Pancreas (tissue), 10 donors: ENCODE results near the gene DDX50. TPM values are rescaled to one million over a fixed set of nuclear protein-coding genes. Genes with fewer than 3 reads are reported as not detected.

ENCODE experiments used
- ATAC-seq, 4 donors: fragments of 200-7000 bp; cut with Tn5 transposase; one replicate each; pipeline versions ENCODE4 v1.8.0 to v1.9.1; 2020; ENCODE audit warnings: mild to moderate bottlenecking in 4 of 4, moderate library complexity in 4 of 4
- DNase-seq, 6 donors: peaks; one replicate each; pipeline ENCODE4 v3.0.0-alpha.2; 2020
- FAIRE-seq: peaks from 2 replicates; lab custom pipeline; 2012; peaks lifted over from hg19 to GRCh38; lab: Jason Lieb, UNC
- H3K27ac ChIP-seq, 4 donors: fragments of 200-600 bp; sonication (generic); 1 replicate in 3 of 4; 2 replicates in 1 of 4; pipeline versions ENCODE4 v1.5.0 to v1.8.0; 2020
- H3K27me3 ChIP-seq, 4 donors: fragments of 200-600 bp; one replicate each; pipeline ENCODE4 v1.8.0; 2021
- H3K36me3 ChIP-seq, 3 donors: fragments of 200-600 bp; sonication (generic) in 1 of 3; one replicate each; pipeline versions ENCODE4 v1.5.0 to v1.8.0; 2020 to 2021
- H3K4me1 ChIP-seq, 3 donors: fragments of 200-600 bp; one replicate each; pipeline ENCODE4 v1.8.0; 2021
- H3K4me3 ChIP-seq, 4 donors: fragments of 200-600 bp; sonication (generic) in 2 of 4; one replicate each; pipeline versions ENCODE4 v1.5.0 to v1.8.0; 2020 to 2021
- H3K9me3 ChIP-seq, 4 donors: fragments of 200-600 bp; one replicate each; pipeline ENCODE4 v1.8.0; 2021
- CTCF ChIP-seq, 4 donors: fragments of 200-600 bp; sonication (generic) in 3 of 4; IDR thresholded peaks; one replicate each; pipeline versions ENCODE4 v1.5.0 to v1.8.0; 2021; ENCODE audit warnings: antibody characterized with exemption in 4 of 4
- WGBS, 2 donors: extraction: QIAGEN DNeasy Blood & Tissue Kit; methylation state at CpG; one replicate each; pipeline ENCODE4 v1.1.7; 2013; 5-methylcytosine and 5-hydroxymethylcytosine counted together
- intact Hi-C, 3 donors: fragments of 100-400 bp; cut with DNase I; formaldehyde crosslinking; loops; one replicate each; pipeline versions ENCODE4 v1.11.1 to v1.14.2; 2022
- polyA plus RNA-seq, 2 donors: library from polyadenylated mRNA; stranded (reverse); fragments of 200-250 nt; gene quantifications; one replicate each; pipeline ENCODE4 v1.2.3, GENCODE V29; 2013
- total RNA-seq, 6 donors: library from RNA; stranded (reverse); fragmentation: NEBNext Ultra II Directional in 4 of 6; extraction: Animal tissue kit (Norgen Biotek cat#: 25700) in 4 of 6; gene quantifications; one replicate each; pipeline versions ENCODE4 v1.2.1 to v1.2.4, GENCODE V29; 2021 to 2023
- donor health status: healthy with polysubstance abuse.
- donor health status: DM: no; HTN: no; CAD: no; lungs with moderate emphysema.
- donor health status: DM: no; HTN: no; CAD: no.
- donor health status: control.
- donor health status: control.
- donor health status: Bipolar disorder and iron deficiency.
- donor health status: DM: yes; HTN: yes; CAD: no.
- donor health status: DM: no; HTN: no; CAD: no.
- donor health status: DM: no; HTN: no; CAD: no.
- donor health status: DM: yes; HTN: yes; CAD: no.

The DDX50 gene
- total and polyA plus RNA-seq, 8 donors, result 9.1 to 27.9 (median 17.6) TPM

- intact Hi-C loops, result no loop called here
- Histone ChIP-seq H3K27me3 (no peaks in the 10 kb centered on the region), H3K9me3 (no peaks in the 10 kb centered on the region), H3K4me1 (peaks cover 0 to 14% (median 5%) of the 10 kb centered on the region in 3 donors), H3K36me3 (peaks cover 0 to 10% (median 0%) of the 10 kb centered on the region in 3 donors), H3K27ac (peak overlapping the region; percentile 74 to 90 (median 84)), H3K4me3 (peak overlapping the region; percentile 85 to 98 (median 90))
- TF ChIP-seq CTCF (IDR thresholded peaks at IDR 0.05), result no peak
- WGBS, 2 donors, result 3 to 6% methylated on average over 16 of the region's 16 CpGs
- FAIRE-seq (no peak), ATAC-seq (peak in 3 of 4 donors; percentile 1 to 4 (median 2)), DNase-seq (peak in 1 of 6 donors; percentile 18)
These were observed 54.3 kb downstream of the DDX50 start for GRCh38 chr10:68955355-68955831.

GRCh38 chr10:68955832-68956532 lies 54.9 kb downstream of the DDX50 start, which contains the start of gene DDX21:
TSS of gene DDX21 (plus strand) at chr10:68956170. CDS start at chr10:68956226, 56 bp downstream.
- peaks cover 0 to 14% (median 9%) of the 10 kb centered on the region in 3 donors for H3K4me1 ChIP-seq
- H3K27me3 ChIP-seq, result no peaks in the 10 kb centered on the region
- FAIRE-seq, result no peak

GRCh38 chr10:68957284-68957615 lies 56.1 kb downstream of the DDX50 start:
- Histone ChIP-seq H3K9me3 (no peaks in the 10 kb centered on the region), H3K27me3 (no peaks in the 10 kb centered on the region), H3K4me3 (peak overlapping the region in 3 of 4 donors; percentile 85 to 98 (median 95)), H3K27ac (peak overlapping the region in 2 of 4 donors; percentile 74 to 90), H3K36me3 (peaks cover 0 to 20% (median 16%) of the 10 kb centered on the region in 3 donors), H3K4me1 (peaks cover 0 to 14% (median 13%) of the 10 kb centered on the region in 3 donors)
- TF ChIP-seq CTCF (IDR thresholded peaks at IDR 0.05), result no peak
- WGBS, 2 donors, result 24 to 26% methylated on average over 7 of the region's 7 CpGs
- no peak for FAIRE-seq
- no peak for ATAC-seq
- no peak for DNase-seq
- intact Hi-C loops, result no loop called here

More at GRCh38 chr10:68955832-68956532, 54.9 kb downstream of the DDX50 start, which contains the start of gene DDX21:
- DNase-seq, result peak; percentile 83 to 92 (median 87)
- intact Hi-C loops, result no loop called here
- H3K27ac ChIP-seq, result peak within 1 kb of the TSS; percentile 74 to 90 (median 84)
- 0% methylated on average over 52 to 53 of the region's 53 CpGs for WGBS, 2 donors
- peak within 1 kb of the TSS; percentile 85 to 98 (median 90) for H3K4me3 ChIP-seq
- no peaks in the 10 kb centered on the region for H3K9me3 ChIP-seq
- ATAC-seq, result peak; percentile 92 to 98 (median 97)
- H3K36me3 ChIP-seq, result peaks cover 0 to 14% (median 3%) of the 10 kb centered on the region in 3 donors
- peak in 2 of 4 donors; percentile 12 to 18 for TF ChIP-seq CTCF (IDR thresholded peaks at IDR 0.05)

- Histone ChIP-seq H3K27me3 (no peaks in the 10 kb centered on the region), H3K4me1 (peaks cover 0 to 14% (median 13%) of the 10 kb centered on the region in 3 donors), H3K36me3 (peaks cover 0 to 18% (median 16%) of the 10 kb centered on the region in 3 donors), H3K4me3 (peak overlapping the region in 3 of 4 donors; percentile 85 to 98 (median 95)), H3K9me3 (no peaks in the 10 kb centered on the region), H3K27ac (peak overlapping the region in 1 of 4 donors; percentile 90)
- no peak for FAIRE-seq
- intact Hi-C loops, result no loop called here
- no peak for DNase-seq
- 31 to 53% methylated on average over 3 of the region's 3 CpGs for WGBS, 2 donors
- no peak for TF ChIP-seq CTCF (IDR thresholded peaks at IDR 0.05)
- no peak for ATAC-seq
These were observed 56.5 kb downstream of the DDX50 start for GRCh38 chr10:68957654-68958053.
